Stimulated activated CD4-positive, alpha-beta T cell treated with anti-CD3 and anti-CD28 coated beads, Interleukin-4, amount 100 ng/mL, for 48 hours (primary cell): ENCODE results near the gene RAB8B.

Experiments
- DNase-seq, 2 donors: peaks; one replicate each; pipeline ENCODE4 v3.0.0-alpha.2; 2020; ENCODE audit warnings: low read depth in 2 of 2

The RAB8B gene

DNA sequence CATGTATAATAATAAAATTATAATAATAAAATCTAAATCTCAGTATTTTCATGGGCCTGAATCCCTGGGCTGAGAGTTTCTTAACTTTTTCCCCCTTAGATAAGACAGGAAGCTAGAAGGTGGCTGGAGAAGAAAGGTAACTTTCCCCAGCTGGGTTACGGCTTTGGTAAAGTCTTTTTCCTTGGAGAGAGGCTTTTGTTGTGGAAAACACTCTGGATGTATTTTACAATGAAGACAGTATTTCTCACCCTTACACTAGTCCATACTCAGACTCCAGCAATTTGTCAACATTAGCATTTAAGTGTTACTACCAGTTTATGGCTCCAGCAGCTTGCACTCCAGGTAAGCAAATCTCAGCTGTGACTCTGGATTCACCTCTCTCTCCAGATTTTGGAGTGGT is 122.9 kb downstream of the RAB8B start:
- DNase-seq: no peak

DNA sequence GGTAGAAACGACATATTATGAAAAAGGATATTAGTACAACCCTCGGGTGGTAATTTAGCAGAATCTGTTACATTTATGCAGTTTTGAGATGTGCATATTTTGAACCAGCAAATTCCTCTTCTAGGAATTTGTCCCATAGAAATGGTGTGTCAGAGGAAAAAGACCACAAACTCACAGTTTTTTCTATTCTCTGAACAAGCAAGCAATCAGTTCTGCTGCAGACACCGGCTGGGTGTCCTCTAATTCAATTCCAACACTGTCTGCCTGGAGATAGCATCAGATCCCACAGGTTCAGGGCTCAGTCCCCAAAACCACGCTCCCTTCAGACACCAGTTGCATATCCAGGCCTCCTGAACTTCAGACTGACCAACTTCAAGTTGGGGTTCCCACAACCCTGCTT is 124.4 kb downstream of the RAB8B start:
- DNase-seq: no peak

DNA sequence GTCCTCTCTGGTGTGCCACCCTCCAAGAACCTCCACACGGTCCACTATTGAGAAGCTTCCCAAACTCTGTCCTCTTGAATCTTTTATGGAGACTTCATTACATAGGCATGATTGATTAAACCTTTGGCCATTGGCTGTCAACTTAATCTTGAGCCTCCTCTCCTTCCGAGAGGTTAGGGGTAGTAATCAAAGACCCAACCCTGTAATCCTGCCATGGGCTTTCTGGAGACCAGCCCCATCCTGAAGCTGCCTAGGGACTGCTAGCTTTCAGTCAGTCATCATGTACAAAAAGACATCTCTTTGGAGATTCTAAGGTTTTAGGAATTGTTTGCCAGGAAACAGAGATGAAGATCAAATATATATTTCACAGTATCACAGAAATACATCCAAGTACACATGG is 125.0 kb downstream of the RAB8B start:
- DNase-seq: no peak
